K562 (cell line): ENCODE measurements around the gene FOCAD.
"Not testable (repeated sequence)": the region's sequence is repeated elsewhere in the genome, so short reads cannot be mapped to it uniquely, and the experiment has no call there.

ENCODE experiments used
- BHLHE40 ChIP-seq: IDR thresholded peaks from 2 replicates; pipeline ENCODE4 v1.6.1; 2011; ENCODE audit warnings: low read length, improper control_type of control experiment
- E2F4 ChIP-seq: sonication (generic); formaldehyde crosslinking; IDR thresholded peaks from 2 replicates; pipeline ENCODE4 v1.8.0; 2022; ENCODE audit warnings: mild to moderate bottlenecking, low read depth, missing genetic modification reagents
- ELF1 ChIP-seq: fragments of 200-800 bp; sonication (Bioruptor generic); IDR thresholded peaks from 2 replicates; pipeline ENCODE4 v1.6.1; 2016; ENCODE audit warnings: missing genetic modification characterization, missing compliant biosample characterization
- RFX5 ChIP-seq: IDR thresholded peaks from 2 replicates; pipeline ENCODE4 v1.6.1; 2011; ENCODE audit warnings: low read depth, mild to moderate bottlenecking, improper control_type of control experiment, low read length
- ZNF263 ChIP-seq: sonication (generic); formaldehyde crosslinking; IDR thresholded peaks from 2 replicates; pipeline ENCODE4 v1.8.0; 2022; ENCODE audit warnings: mild to moderate bottlenecking, missing genetic modification reagents, borderline replicate concordance

GRCh38 chr9:20673537-20673936 is 10.5 kb upstream of the FOCAD start:
- not testable (repeated sequence) for TF ChIP-seq BHLHE40; ZNF263; E2F4 (CRISPR knock-in tag); RFX5; ELF1 (tag)
